OCI-LY1 (cell line): ENCODE results near the gene MYH14.

Experiments
- H2AFZ ChIP-seq: fragments of 200-600 bp; sonication (generic), shearing (Covaris generic); 2 replicates; pipeline ENCODE4 v1.6.0; 2014; ENCODE audit warnings: antibody characterized with exemption, mild to moderate bottlenecking, low read length
- H3F3A ChIP-seq: fragments of 200-600 bp; sonication (generic), shearing (Covaris generic); 2 replicates; pipeline ENCODE4 v1.6.0; 2014; ENCODE audit warnings: mild to moderate bottlenecking, antibody characterized with exemption, low read length, moderate library complexity; ENCODE audit not compliant: insufficient read depth
- H3K27ac ChIP-seq: fragments of 200-600 bp; sonication (generic); 2 replicates; pipeline ENCODE4 v1.5.1; 2014; ENCODE audit warnings: low read length, mixed run types, mild to moderate bottlenecking, low read depth; ENCODE audit not compliant: poor library complexity, severe bottlenecking
- H3K27me3 ChIP-seq: fragments of 200-600 bp; sonication (generic); 2 replicates; pipeline ENCODE4 v1.6.0; 2014; ENCODE audit warnings: antibody characterized with exemption, mild to moderate bottlenecking, low read length, moderate library complexity; ENCODE audit not compliant: insufficient read depth
- H3K36me3 ChIP-seq: fragments of 200-600 bp; sonication (generic); 2 replicates; pipeline ENCODE4 v1.6.1; 2014; ENCODE audit warnings: mild to moderate bottlenecking, antibody characterized with exemption, low read length, moderate library complexity, mixed read lengths; ENCODE audit not compliant: insufficient read depth
- H3K4me1 ChIP-seq: fragments of 200-600 bp; sonication (generic); 2 replicates; pipeline ENCODE4 v1.5.1; 2014; ENCODE audit warnings: mild to moderate bottlenecking, low read length, moderate library complexity; ENCODE audit not compliant: insufficient read depth, severe bottlenecking
- H3K4me2 ChIP-seq: fragments of 200-600 bp; sonication (generic), shearing (Covaris generic); 2 replicates; pipeline ENCODE4 v1.6.1; 2014; ENCODE audit warnings: low read length
- H3K4me3 ChIP-seq: fragments of 200-600 bp; sonication (generic); 2 replicates; pipeline ENCODE4 v1.5.1; 2014; ENCODE audit warnings: low read length, low read depth, mild to moderate bottlenecking, mixed read lengths; ENCODE audit not compliant: poor library complexity, severe bottlenecking
- H3K79me2 ChIP-seq: fragments of 200-600 bp; shearing (Covaris generic); 2 replicates; pipeline ENCODE4 v1.6.1; 2016; ENCODE audit warnings: mixed run types, low read length, mixed read lengths; ENCODE audit not compliant: insufficient read depth
- H3K9ac ChIP-seq: fragments of 200-600 bp; sonication (generic), shearing (Covaris generic); 2 replicates; pipeline ENCODE4 v1.6.1; 2014; ENCODE audit warnings: mild to moderate bottlenecking, low read length, mixed read lengths
- H3K9me2 ChIP-seq: fragments of 200-600 bp; sonication (generic), shearing (Covaris generic); 2 replicates; pipeline ENCODE4 v1.6.1; 2014; ENCODE audit warnings: low read depth, mild to moderate bottlenecking, low read length, mixed read lengths
- H3K9me3 ChIP-seq: fragments of 200-600 bp; shearing (Covaris generic); 2 replicates; pipeline ENCODE4 v1.6.1; 2014; ENCODE audit warnings: low read length, mixed read lengths
- H4K20me1 ChIP-seq: fragments of 200-600 bp; sonication (generic), shearing (Covaris generic); 2 replicates; pipeline ENCODE4 v1.6.0; 2016; ENCODE audit warnings: mild to moderate bottlenecking, low read length; ENCODE audit not compliant: insufficient read depth
- EZH2 ChIP-seq: fragments of 200-600 bp; sonication (generic), shearing (Covaris generic); IDR thresholded peaks from 2 replicates; pipeline ENCODE4 v1.8.0; 2017; ENCODE audit warnings: borderline replicate concordance, mixed run types, mild to moderate bottlenecking, antibody characterized with exemption, low read length, moderate library complexity, mixed read lengths
- TF ChIP-seq, protein P1 (sequence below): fragments of 200-600 bp; sonication (generic), shearing (Covaris generic); IDR thresholded peaks from 2 replicates; pipeline ENCODE4 v1.5.1; 2017; ENCODE audit warnings: mild to moderate bottlenecking, antibody characterized with exemption, low read length, moderate library complexity, mixed read lengths

The MYH14 gene

DNA sequence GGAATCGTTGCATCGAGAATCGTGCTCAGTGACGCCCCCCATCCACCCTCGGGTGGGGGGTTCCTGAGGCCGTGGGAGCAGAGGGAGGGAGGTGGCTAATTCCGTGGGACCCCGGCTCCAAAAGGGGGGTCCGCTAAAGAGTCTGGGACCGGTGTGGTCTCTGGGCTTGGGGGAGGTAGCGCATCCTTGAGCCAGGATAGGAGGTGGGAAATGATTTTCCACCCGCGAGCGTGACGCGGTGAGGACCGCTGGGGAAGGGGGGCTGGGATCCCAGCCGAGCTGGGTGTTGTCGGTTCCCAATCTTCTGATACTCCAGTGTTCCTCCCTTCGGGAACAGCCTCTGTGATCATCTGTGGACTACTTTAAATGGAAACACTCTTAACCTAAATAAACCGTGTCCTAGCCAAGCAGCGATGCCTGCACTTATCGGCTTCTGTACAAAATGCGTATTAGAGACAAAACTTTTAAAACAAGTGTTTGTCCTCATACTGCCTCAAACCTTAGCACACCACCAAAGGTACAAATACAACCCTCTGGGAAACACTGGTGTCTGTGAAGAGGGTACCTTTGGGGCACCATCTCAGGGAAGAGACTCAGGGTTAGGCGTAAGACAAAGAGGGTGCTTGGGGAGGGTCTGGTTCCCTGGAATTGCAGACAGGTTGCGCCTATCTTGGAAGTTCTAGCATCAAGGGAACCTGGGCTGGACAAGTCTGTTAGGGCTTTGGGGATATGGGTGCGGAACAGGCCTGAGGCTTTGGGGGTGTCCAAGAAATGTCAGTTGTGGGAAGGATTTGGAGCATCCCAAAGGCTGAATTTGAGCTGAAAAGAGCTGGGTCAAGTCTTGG is 109.8 kb downstream of the MYH14 start:
- TF ChIP-seq, protein P1, sequence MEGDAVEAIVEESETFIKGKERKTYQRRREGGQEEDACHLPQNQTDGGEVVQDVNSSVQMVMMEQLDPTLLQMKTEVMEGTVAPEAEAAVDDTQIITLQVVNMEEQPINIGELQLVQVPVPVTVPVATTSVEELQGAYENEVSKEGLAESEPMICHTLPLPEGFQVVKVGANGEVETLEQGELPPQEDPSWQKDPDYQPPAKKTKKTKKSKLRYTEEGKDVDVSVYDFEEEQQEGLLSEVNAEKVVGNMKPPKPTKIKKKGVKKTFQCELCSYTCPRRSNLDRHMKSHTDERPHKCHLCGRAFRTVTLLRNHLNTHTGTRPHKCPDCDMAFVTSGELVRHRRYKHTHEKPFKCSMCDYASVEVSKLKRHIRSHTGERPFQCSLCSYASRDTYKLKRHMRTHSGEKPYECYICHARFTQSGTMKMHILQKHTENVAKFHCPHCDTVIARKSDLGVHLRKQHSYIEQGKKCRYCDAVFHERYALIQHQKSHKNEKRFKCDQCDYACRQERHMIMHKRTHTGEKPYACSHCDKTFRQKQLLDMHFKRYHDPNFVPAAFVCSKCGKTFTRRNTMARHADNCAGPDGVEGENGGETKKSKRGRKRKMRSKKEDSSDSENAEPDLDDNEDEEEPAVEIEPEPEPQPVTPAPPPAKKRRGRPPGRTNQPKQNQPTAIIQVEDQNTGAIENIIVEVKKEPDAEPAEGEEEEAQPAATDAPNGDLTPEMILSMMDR, result no peak
- no peak for TF ChIP-seq EZH2
- Histone ChIP-seq H3K79me2 (no peaks in the 10 kb centered on the region), H3K9me2 (no peaks in the 10 kb centered on the region), H3K36me3 (no peaks in the 10 kb centered on the region), H4K20me1 (no peaks in the 10 kb centered on the region), H3K27ac (no peak overlapping the region), H3F3A (no peaks in the 10 kb centered on the region), H3K27me3 (peaks cover 13% of the 10 kb centered on the region), H3K4me1 (no peaks in the 10 kb centered on the region), H3K9me3 (no peaks in the 10 kb centered on the region), H3K4me3 (no peak overlapping the region), H2AFZ (no peak overlapping the region), H3K9ac (no peak overlapping the region), H3K4me2 (no peak overlapping the region)

DNA sequence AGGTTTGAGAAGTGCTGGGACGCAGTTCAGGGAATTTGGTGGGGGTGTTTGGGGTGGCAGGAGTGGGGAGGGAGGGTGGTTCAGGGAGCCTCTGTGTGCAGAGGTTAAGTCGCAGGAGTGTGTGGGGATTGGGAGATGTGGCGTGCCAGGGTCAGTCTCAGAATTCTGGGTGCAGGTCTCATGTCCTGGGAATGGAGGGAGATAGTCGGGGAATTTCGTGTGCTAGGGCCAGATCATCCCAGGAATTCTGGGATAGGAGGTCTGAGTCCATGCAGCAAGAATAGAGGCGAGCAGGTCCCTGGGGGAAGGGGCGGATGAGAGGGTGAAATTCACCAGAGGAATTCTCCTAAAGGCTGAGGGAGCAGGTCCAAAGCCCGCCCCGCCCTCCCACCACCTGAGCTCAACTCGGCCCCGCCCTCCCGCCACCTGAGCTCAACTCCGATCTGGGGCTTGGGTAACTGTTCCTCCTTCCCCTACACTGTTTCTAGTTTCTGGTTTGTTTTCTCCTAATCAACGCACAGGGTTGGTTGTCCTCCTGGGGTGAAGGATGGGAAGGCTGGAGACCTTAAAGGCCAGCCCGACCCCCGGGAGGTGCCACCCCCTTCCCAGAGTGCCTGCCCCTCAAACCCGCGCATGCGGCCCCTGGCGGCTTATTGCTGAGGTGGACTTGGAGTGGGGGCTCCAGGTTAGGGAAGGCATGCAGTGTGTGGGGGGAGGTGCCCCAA is 110.6 kb downstream of the MYH14 start:
- Histone ChIP-seq H3K27ac (no peak overlapping the region), H3K4me1 (no peaks in the 10 kb centered on the region), H3K9me2 (no peaks in the 10 kb centered on the region), H2AFZ (no peak overlapping the region), H4K20me1 (no peaks in the 10 kb centered on the region), H3K4me2 (no peak overlapping the region), H3F3A (no peaks in the 10 kb centered on the region), H3K27me3 (peaks cover 8% of the 10 kb centered on the region; the same call in 1 of the 2 replicates), H3K9me3 (no peaks in the 10 kb centered on the region), H3K36me3 (no peaks in the 10 kb centered on the region), H3K79me2 (no peaks in the 10 kb centered on the region), H3K9ac (no peak overlapping the region), H3K4me3 (no peak overlapping the region)
- TF ChIP-seq, protein P1, result no peak; the same call in 1 of the 2 replicates
- no peak for TF ChIP-seq EZH2

DNA sequence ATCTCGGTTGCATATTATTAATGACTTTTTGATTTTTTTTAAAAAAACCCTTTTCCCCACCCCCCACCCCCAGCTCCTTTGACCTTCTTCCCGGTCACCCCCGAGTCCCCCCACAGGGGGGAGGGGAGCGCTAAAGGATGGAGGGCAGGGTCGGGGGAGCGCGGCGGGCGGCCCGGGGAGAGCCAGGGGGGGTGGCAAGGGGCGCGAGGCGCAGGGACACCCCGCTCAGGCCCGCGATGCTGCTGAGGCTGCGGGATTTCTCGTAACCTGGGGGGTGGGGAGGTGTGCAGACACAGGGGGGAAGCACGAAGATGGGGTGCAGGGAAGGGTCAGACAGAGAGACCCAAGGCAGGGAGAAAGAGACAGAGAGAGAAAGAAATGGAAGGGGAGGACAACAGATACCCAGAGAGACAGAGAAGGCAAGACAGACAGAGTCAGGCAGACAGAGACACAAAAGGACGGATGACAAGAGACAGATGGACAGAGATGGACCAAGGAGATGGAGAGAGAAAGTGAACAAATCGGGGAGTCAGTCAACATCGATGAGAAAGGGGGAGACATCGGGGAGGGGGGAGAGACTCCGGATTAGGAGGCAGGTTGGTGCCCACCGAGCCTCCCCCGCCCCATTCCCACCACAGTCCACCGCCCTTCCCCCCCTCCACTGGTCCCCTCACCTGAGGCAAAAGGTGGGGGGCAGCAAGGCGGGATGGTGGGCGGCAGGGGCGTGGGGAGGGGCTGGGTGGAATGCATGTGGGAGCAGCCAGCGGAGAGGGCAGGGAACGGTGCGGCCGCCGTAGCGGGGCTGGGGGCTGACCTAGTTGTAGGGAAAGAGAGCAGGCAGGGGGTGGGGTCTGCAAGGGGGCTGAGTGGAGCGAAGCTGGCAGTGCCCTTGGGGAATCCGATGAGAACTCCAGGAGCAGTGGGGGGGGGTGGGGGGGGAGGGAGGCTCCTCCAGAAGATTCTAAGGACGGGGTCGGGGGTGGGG is 111.6 kb downstream of the MYH14 start:
- no peaks in the 10 kb centered on the region for H3K4me1 ChIP-seq
- no peaks in the 10 kb centered on the region for H3K36me3 ChIP-seq
- H3F3A ChIP-seq, result no peaks in the 10 kb centered on the region
- H3K4me3 ChIP-seq, result no peak overlapping the region
- no peak for TF ChIP-seq EZH2
- TF ChIP-seq, protein P1, result no peak
- H3K4me2 ChIP-seq, result no peak overlapping the region
- H3K79me2 ChIP-seq, result no peaks in the 10 kb centered on the region
- no peak overlapping the region for H2AFZ ChIP-seq
- H4K20me1 ChIP-seq, result no peaks in the 10 kb centered on the region
- no peak overlapping the region for H3K27ac ChIP-seq
- no peaks in the 10 kb centered on the region for H3K9me2 ChIP-seq
- no peak overlapping the region for H3K9ac ChIP-seq
- H3K9me3 ChIP-seq, result no peaks in the 10 kb centered on the region
- peaks cover 8% of the 10 kb centered on the region; the same call in 1 of the 2 replicates for H3K27me3 ChIP-seq
